ENCODE data around the gene CALCOCO1. TPM values are rescaled to one million over a fixed set of nuclear protein-coding genes. Genes with fewer than 3 reads are reported as not detected.

Gene CALCOCO1
- total RNA-seq, 2 donors from 2014 or later: 108 to 194 TPM

DNA sequence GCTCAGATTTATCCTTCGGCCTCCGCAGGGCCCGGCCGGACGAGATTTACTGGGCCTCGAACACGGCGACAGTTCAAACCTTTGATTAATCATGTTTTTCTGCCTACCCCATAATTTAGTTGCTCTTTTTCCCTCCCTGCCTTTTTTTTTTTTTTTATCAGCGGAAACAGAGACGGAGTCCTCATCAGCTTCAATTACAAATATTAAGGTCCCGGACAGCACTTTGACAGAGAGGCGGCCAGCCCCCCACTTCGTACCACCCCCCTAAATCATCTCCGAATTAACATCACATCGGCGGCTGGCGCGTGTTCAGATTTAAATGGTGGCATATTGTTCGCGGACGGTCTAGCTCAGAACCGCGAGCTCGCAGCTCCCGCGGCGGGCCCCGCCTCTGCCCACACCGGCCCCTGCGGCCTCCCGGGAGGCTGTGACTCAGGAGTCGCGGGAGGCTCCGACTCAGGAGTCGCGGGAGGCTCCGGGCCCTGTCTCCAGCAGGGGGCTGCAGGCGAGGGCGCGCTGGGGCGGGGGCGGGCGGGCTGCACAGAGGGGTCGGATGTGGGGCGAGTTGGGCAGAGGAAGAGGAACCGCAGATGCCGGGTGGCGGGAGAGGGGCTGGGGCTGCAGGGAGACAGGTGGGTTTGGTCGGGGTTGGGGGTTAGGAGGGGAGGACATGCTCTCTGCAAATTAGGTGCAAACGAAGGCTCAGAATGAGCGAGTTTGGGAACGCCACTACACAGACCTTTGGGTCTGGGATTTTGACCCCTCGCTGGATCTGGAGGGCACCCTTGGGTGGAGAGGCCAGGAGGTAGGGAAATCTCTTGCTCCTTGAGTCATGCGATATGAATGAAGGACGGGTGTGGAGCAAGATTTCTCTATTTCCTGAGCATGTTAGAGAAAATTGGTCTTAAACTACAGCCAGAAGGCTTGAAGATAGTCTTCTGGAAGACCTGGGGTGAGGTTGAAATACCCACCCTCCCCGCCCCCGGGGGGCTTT lies 31.8 kb downstream of the CALCOCO1 start:
- TF ChIP-seq POLR2AphosphoS5 (IDR thresholded peaks at IDR 0.05) (no peak), POLR2A (IDR thresholded peaks at IDR 0.05) (no peak)
- TF ChIP-seq, protein P1, sequence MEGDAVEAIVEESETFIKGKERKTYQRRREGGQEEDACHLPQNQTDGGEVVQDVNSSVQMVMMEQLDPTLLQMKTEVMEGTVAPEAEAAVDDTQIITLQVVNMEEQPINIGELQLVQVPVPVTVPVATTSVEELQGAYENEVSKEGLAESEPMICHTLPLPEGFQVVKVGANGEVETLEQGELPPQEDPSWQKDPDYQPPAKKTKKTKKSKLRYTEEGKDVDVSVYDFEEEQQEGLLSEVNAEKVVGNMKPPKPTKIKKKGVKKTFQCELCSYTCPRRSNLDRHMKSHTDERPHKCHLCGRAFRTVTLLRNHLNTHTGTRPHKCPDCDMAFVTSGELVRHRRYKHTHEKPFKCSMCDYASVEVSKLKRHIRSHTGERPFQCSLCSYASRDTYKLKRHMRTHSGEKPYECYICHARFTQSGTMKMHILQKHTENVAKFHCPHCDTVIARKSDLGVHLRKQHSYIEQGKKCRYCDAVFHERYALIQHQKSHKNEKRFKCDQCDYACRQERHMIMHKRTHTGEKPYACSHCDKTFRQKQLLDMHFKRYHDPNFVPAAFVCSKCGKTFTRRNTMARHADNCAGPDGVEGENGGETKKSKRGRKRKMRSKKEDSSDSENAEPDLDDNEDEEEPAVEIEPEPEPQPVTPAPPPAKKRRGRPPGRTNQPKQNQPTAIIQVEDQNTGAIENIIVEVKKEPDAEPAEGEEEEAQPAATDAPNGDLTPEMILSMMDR (IDR thresholded peaks at IDR 0.05): no peak
- Histone ChIP-seq H3K27me3 (replicated peaks; ENCODE audit: insufficient read depth) (peaks cover 2% of the 10 kb centered on the region), H3K4me1 (replicated peaks) (no peaks in the 10 kb centered on the region), H3K27ac (no peak overlapping the region), H3K9me3 (no peaks in the 10 kb centered on the region), H3K4me3 (no peak overlapping the region), H3K36me3 (no peaks in the 10 kb centered on the region)
- intact Hi-C loops (cut with DNase I): no loop called here
- 22% methylated on average over 35 of the region's 57 CpGs for WGBS
- DNase-seq (ENCODE audit: low spot score): no peak

DNA sequence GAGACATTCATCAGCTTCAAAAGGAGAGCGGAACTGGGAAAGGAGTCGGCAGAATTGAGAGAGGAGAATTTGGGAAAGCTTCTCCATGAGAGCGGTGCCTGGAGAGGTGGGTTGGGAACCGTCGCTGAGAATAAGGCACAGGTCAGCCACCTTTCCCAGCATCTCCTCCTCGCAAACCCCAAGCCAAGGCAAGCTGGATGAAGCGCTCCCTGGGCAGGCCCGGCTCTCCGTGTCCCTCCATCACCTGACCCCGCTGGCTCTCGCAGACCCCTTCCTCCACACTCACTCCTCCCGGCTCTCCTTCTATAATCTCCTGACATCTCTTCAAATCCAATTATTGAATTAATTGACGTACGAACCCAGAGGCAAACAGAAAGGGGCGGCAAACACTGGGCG lies 32.5 kb downstream of the CALCOCO1 start:
- H3K9me3 ChIP-seq: no peaks in the 10 kb centered on the region
- no peaks in the 10 kb centered on the region for H3K4me1 ChIP-seq (replicated peaks)
- H3K27me3 ChIP-seq (replicated peaks; ENCODE audit: insufficient read depth): peaks cover 2% of the 10 kb centered on the region
- no peaks in the 10 kb centered on the region for H3K36me3 ChIP-seq
- WGBS: 85% methylated on average over 16 of the region's 16 CpGs
- no peak for DNase-seq (ENCODE audit: low spot score)
- intact Hi-C loops (cut with DNase I): no loop called here
- no peak overlapping the region for H3K27ac ChIP-seq
- no peak overlapping the region for H3K4me3 ChIP-seq
- TF ChIP-seq POLR2A (IDR thresholded peaks at IDR 0.05): no peak
- TF ChIP-seq, protein P1 (IDR thresholded peaks at IDR 0.05): no peak
- no peak for TF ChIP-seq POLR2AphosphoS5 (IDR thresholded peaks at IDR 0.05)

DNA sequence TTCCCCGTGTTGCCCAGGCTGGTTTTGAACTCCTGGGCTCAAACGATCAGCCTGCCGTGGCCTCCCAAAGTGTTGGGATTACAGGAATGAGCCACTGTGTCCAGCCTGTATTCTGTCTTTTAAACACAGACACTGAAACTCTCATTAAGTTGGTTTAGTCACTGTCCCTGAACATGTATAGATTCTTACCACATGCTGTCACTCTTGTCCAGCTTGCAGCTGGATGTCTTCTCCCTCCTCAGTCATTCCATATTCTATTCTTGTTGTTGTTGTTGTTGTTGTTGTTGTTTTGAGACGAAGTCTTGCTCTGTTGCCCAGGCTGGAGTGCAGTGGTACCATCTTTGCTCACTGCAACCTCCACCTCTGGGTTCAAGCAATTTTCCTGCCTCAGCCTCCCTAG lies 39.1 kb downstream of the CALCOCO1 start:
- no peak for DNase-seq (ENCODE audit: low spot score)
- TF ChIP-seq POLR2AphosphoS5 (IDR thresholded peaks at IDR 0.05): no peak
- H3K9me3 ChIP-seq: no peaks in the 10 kb centered on the region
- no peaks in the 10 kb centered on the region for H3K36me3 ChIP-seq
- H3K27ac ChIP-seq: no peak overlapping the region
- H3K4me3 ChIP-seq: no peak overlapping the region
- intact Hi-C loops (cut with DNase I): no loop called here
- no peaks in the 10 kb centered on the region for H3K27me3 ChIP-seq (replicated peaks; ENCODE audit: insufficient read depth)
- WGBS: 81% methylated on average over 4 of the region's 4 CpGs
- no peaks in the 10 kb centered on the region for H3K4me1 ChIP-seq (replicated peaks)

DNA sequence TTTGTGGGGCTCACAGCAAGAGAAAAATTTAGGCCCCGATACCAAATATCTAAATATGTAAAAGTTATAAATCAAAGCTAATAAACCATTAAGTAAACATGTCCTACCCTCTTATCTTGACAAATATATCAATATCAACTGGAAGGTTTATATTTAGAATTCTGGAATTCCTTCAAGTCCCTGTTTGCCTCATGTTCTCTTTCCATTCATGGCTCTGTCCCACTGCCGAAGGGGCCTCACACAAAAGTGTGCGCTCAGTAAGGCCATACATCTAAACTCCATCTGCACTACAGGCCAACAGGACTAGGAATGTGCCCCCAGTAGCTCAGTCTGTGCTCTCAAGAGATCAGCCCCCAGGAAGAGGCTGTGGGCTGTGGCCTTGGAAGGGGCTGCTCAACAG lies 40.8 kb downstream of the CALCOCO1 start:
- intact Hi-C loops (cut with DNase I): no loop called here
- Histone ChIP-seq H3K27ac (no peak overlapping the region), H3K4me3 (no peak overlapping the region), H3K27me3 (replicated peaks; ENCODE audit: insufficient read depth) (no peaks in the 10 kb centered on the region), H3K4me1 (replicated peaks) (no peaks in the 10 kb centered on the region), H3K36me3 (no peaks in the 10 kb centered on the region), H3K9me3 (no peaks in the 10 kb centered on the region)
- WGBS: 39% methylated on average over 3 of the region's 3 CpGs
- no peak for DNase-seq (ENCODE audit: low spot score)
- TF ChIP-seq POLR2A (IDR thresholded peaks at IDR 0.05) (no peak), POLR2AphosphoS5 (IDR thresholded peaks at IDR 0.05) (no peak)
- TF ChIP-seq, protein P1 (IDR thresholded peaks at IDR 0.05): no peak

DNA sequence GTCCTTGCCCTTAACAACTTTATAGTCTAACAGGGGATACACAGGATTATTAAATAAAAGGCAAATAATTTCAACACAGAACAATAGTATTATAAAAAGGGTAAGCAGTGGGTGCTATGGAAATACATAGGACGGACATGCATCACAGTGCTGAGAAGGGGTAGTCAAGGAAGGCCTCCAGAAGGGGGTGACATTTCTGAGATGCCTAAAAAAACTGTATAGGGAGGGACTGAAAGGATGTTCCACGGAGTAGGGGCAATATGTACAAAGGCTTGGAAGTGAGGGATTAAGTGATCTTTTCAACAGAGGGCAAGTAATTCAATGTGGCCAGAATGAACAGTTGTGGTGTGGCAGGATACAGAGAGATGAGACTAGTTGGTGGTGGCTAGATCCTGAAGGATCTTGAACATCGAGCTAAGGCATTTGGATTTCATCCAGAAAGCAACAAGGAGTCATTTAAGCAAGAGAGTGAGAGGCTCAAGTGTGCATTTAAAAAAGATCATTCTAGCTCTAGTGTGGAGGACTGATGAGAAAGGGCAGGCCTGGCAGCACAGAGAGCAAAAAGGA lies 42.5 kb downstream of the CALCOCO1 start:
- TF ChIP-seq POLR2A (IDR thresholded peaks at IDR 0.05) (no peak), POLR2AphosphoS5 (IDR thresholded peaks at IDR 0.05) (no peak)
- TF ChIP-seq, protein P1 (IDR thresholded peaks at IDR 0.05): no peak
- WGBS: 78% methylated on average over 3 of the region's 3 CpGs
- H3K27me3 ChIP-seq (replicated peaks; ENCODE audit: insufficient read depth): no peaks in the 10 kb centered on the region
- H3K9me3 ChIP-seq: no peaks in the 10 kb centered on the region
- H3K36me3 ChIP-seq: no peaks in the 10 kb centered on the region
- no peak overlapping the region for H3K4me3 ChIP-seq
- intact Hi-C loops (cut with DNase I): no loop called here
- H3K4me1 ChIP-seq (replicated peaks): no peaks in the 10 kb centered on the region
- no peak overlapping the region for H3K27ac ChIP-seq
- no peak for DNase-seq (ENCODE audit: low spot score)

All from prostate gland (tissue), 2 donors.